ENCODE results near the gene DNAJC5. TPM values are rescaled to one million over a fixed set of nuclear protein-coding genes. Genes with fewer than 3 reads are reported as not detected.
A peak's percentile ranks its signal among the peaks of the same experiment; 100 is the strongest.
"Not testable (repeated sequence)": the region's sequence is repeated elsewhere in the genome, so short reads cannot be mapped to it uniquely, and the experiment has no call there.

DNAJC5 gene
- total RNA-seq, 2 donors from 2014 or later = 35.7 to 39.0 TPM

GRCh38 chr20:63966944-63967322, 72.0 kb downstream of the DNAJC5 start:
- Mint-ChIP-seq H3K4me3 (no peak overlapping the region), H3K27me3 (no peaks in the 10 kb centered on the region)
- no peak for DNase-seq

DNA sequence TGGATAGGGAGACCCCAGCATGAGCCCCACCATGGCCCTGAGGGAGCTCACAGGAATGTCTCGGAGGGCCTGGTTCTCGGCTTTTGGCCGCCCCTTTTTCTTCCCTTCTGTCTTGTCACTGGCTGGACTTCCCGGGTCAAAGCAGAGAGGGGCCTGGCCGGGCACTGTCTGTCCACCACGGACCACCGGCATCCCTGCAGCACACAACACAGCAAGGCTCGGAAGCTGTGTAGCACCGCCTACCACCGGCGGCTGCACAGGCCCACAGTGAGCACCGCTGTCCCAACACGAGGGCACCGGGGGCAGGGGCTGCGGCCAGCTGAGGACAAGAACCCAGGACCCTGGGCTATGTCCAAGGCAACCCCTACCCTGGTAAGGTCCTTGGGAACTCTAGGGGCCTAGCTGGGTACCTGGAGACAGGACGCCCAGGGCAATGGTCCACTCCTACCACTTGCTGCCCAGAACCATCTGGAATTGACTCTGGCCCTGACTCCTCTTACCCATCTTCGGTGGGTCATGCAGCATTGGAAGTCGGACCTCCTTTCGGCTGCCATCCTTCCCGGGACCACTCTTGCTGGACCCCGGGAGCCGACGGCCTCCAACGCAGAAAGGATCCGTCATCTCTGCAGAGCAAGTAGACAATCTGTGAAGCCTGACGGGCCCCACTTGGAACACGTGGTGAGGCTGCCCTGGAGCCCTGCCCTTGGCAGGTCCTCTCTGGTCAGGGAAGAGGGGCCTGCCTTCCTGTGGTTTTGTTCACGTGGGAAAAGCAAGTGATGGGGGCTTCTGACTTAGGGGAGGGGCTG, 72.6 kb downstream of the DNAJC5 start:
- DNase-seq (no peak), ATAC-seq (no peak)
- peak overlapping the region; percentile 89 for H3K27ac Mint-ChIP-seq
- H3K4me1 Mint-ChIP-seq = peaks cover 11% of the 10 kb centered on the region
- H3K27me3 Mint-ChIP-seq = no peaks in the 10 kb centered on the region
- H3K4me3 Mint-ChIP-seq = peak overlapping the region; percentile 92
- H3K36me3 Mint-ChIP-seq (ENCODE audit: low read depth) = no peaks in the 10 kb centered on the region
- no peaks in the 10 kb centered on the region for H3K9me3 ChIP-seq (ENCODE audit: control insufficient read depth, low read length, poor library complexity, severe bottlenecking)

More at GRCh38 chr20:63966944-63967322, 72.0 kb downstream of the DNAJC5 start:
- Mint-ChIP-seq H3K4me1 (peaks cover 11% of the 10 kb centered on the region), H3K36me3 (ENCODE audit: low read depth) (no peaks in the 10 kb centered on the region), H3K27ac (no peak overlapping the region)
- H3K9me3 ChIP-seq (ENCODE audit: control insufficient read depth, low read length, poor library complexity, severe bottlenecking) = no peaks in the 10 kb centered on the region
- no peak for ATAC-seq

- ATAC-seq = no peak
- no peak for DNase-seq
- Mint-ChIP-seq H3K4me3 (peak overlapping the region; percentile 92), H3K36me3 (ENCODE audit: low read depth) (peaks cover 2% of the 10 kb centered on the region), H3K27me3 (no peaks in the 10 kb centered on the region), H3K4me1 (peaks cover 17% of the 10 kb centered on the region), H3K27ac (peak overlapping the region; percentile 89)
- no peaks in the 10 kb centered on the region for H3K9me3 ChIP-seq (ENCODE audit: control insufficient read depth, low read length, poor library complexity, severe bottlenecking)
These were observed 73.4 kb downstream of the DNAJC5 start for GRCh38 chr20:63968136-63968927.

DNA sequence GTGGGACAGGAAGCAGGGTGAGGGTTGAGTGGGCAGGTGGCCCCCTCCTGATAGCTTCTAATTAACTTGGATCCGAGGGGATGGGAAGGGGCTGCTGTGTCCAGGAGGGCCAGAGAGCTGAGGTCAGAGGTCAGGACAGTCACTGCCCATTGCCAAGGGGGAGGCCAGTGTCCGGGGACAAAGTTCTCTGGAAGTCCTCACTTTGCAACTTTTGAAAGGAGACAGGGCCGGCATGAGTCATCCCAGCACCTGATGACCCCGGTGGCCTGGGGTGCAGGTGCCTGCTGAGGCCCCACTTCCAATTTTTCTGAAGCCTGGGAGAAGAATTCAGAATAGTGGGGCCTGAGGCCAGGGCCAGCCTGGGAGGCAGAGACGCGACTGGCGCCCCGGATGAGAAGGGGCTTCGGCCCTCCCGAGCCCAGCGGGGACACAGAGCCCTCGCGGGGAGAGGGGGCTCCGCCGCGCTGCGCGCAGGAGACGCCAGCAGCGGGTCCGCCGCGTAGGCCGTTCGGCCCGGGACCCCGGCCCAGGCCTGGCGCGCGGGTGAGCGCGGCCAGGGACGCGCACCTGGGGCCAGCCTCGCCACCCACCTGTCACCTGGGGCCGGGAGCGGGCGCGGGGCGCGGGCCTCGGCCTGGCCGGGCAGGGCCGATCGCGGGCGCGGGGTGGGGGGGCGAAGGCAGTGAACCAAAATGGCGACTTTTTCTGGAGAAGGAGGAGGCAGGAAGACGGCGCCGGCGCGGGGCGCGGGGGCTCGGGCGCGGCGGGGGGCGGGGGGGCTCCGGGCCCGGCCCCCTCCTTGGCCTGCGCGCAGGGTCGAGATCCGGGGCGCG, 74.2 kb downstream of the DNAJC5 start:
- H3K4me1 Mint-ChIP-seq = peaks cover 22% of the 10 kb centered on the region
- peaks cover 4% of the 10 kb centered on the region for H3K36me3 Mint-ChIP-seq (ENCODE audit: low read depth)
- DNase-seq = peak; percentile 8 to 35 (median 33)
- peak; percentile 47 for ATAC-seq
- no peaks in the 10 kb centered on the region for H3K27me3 Mint-ChIP-seq
- H3K4me3 Mint-ChIP-seq = peak overlapping the region; percentile 92
- H3K9me3 ChIP-seq (ENCODE audit: control insufficient read depth, low read length, poor library complexity, severe bottlenecking) = no peaks in the 10 kb centered on the region
- peak overlapping the region; percentile 89 for H3K27ac Mint-ChIP-seq

DNA sequence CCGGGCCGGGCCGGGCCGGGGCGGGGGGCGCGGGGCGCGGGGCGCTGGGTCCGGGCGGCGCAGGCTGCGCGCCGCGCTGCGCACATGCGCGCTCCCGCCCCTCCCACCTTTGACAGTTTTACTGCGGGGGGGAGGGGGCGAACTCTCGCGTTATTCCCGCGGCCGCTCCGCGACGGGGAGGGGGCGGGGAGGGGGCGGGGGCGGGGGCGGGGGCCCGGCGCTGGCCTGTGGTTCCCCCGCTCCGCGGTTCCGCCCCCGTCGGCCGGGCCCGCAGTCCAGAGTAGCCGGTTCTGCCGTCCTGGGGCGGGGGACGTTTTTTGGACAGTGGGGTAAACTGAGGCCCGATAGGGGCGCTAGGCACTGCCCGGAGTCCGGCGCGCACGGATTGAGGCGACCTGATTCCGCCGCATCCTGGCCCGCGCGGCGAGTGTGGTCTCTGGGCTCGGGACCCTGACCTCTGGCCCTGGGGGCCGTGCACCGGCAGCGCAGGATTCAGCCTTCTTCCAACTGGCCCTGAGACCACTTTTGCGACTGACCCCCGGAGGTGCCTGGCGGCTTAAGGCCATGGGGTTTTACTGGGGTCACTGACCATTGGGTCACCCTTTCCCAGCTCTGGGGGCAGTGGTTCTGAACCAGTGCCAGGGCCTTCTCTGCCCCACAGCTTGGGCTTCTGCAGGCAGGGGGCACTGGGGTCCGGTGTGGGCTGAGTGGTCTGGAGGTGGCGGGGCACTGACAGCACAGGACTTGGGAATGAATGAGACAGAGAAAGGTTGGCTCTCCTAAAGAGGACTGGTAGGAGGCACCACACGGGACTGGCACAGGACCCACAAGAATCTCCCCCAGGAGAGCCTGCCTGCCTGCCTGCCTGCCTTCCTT, 75.2 kb downstream of the DNAJC5 start, which contains the start of gene ZNF512B:
Gene ZNF512B, minus strand, starts transcription at position 93 of the 876 bp plus-strand sequence. CDS start 1,980 bp downstream, outside the sequence.
- H3K27ac Mint-ChIP-seq = peak within 1 kb of the TSS; percentile 89
- ATAC-seq (peak; percentile 68), DNase-seq (peak; percentile 40 to 58 (median 54))
- H3K36me3 Mint-ChIP-seq (ENCODE audit: low read depth) = peaks cover 4% of the 10 kb centered on the region
- H3K9me3 ChIP-seq (ENCODE audit: control insufficient read depth, low read length, poor library complexity, severe bottlenecking) = no peaks in the 10 kb centered on the region
- H3K4me1 Mint-ChIP-seq = peaks cover 22% of the 10 kb centered on the region
- H3K27me3 Mint-ChIP-seq = no peaks in the 10 kb centered on the region
- H3K4me3 Mint-ChIP-seq = peak within 1 kb of the TSS; percentile 92

DNA sequence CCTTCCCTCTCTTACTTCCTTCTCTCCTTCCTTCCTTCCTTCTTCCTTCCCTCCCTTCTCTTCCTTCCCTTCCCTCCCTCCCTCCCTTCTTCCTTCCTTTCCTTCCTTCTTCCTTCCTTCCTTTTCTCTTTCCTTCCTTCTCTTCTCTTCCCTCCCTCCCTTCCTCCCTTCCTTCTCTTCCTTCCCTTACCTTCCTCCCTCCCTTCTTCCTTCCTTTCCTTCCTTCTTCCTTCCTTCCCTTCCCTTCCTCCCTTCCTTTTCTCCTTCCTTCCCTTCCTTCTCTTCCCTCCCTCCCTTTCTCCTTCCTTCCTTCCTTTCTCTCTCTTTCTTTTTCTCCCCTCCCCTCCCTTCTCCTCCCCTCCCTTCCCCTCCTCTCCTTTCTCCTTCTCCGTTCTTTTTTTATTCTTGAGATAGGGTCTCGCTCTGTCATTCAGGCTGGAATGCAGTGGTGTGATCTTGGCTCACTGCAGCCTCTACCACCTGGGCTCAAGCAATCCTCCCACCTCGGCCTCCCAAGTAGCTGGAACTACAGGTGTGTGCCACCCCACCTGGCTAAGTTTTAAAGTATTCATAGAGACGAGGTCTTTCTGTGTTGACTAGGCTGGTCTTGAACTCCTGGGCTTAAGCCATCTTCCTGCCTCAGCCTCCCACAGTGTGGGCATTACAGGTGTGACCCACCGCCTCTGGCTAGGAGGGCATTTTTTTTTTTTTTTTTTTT, 75.9 kb downstream of the DNAJC5 start:
- H3K4me3 Mint-ChIP-seq = peak overlapping the region; percentile 75
- H3K9me3 ChIP-seq (ENCODE audit: control insufficient read depth, low read length, poor library complexity, severe bottlenecking) = no peaks in the 10 kb centered on the region
- peaks cover 4% of the 10 kb centered on the region for H3K36me3 Mint-ChIP-seq (ENCODE audit: low read depth)
- no peaks in the 10 kb centered on the region for H3K27me3 Mint-ChIP-seq
- H3K27ac Mint-ChIP-seq = peak overlapping the region; percentile 24
- peaks cover 23% of the 10 kb centered on the region for H3K4me1 Mint-ChIP-seq
- DNase-seq (no peak), ATAC-seq (no peak)

- not testable (repeated sequence) for H3K4me3 Mint-ChIP-seq, H3K27ac Mint-ChIP-seq
These were observed 77.0 kb downstream of the DNAJC5 start for GRCh38 chr20:63971960-63972311.

DNA sequence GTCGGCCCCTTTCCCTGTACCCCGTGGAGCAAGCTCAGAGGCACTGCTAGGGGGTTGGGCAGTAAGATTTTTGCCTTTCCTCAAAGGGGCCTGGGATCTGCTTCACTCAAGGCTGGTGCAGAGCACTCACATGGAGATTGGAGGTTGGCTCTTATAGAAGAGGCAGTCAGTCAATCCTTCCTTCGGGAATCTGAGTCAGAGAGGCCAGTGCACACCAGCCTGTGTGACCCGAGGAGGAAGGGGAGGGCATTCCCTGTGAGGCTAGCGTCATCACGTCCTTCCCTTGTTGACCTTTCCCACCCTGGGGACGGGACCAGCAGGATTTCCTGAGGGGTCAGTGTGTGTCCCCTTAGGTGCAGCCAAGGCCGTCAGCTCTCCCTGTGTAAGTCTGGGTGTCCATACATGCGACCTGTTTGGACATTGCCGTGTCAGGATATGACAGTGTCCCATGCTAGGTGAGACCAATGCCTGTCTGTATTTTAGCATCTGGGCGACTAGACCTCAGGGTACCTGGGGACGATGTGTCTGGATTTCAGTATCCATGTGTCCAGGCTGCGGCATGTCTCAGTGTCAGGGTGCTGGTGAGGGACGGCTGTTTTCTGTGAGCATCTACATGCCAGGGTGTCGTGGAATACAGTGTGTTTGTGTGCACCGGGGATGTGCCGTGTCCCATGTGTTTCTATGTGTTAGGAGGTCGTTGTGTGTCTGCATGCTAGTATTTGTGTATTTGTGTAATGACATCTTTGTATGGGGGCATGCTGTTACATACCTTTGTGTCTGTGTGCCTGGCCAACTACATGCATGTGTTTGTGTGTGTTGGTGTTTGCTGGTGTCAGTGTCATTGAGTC, 77.6 kb downstream of the DNAJC5 start:
- no peak overlapping the region for H3K4me3 Mint-ChIP-seq
- no peaks in the 10 kb centered on the region for H3K9me3 ChIP-seq (ENCODE audit: control insufficient read depth, low read length, poor library complexity, severe bottlenecking)
- DNase-seq (no peak), ATAC-seq (no peak)
- no peaks in the 10 kb centered on the region for H3K27me3 Mint-ChIP-seq
- peaks cover 9% of the 10 kb centered on the region for H3K36me3 Mint-ChIP-seq (ENCODE audit: low read depth)
- H3K4me1 Mint-ChIP-seq = peaks cover 35% of the 10 kb centered on the region
- H3K27ac Mint-ChIP-seq = peak overlapping the region; percentile 39

More at GRCh38 chr20:63971960-63972311, 77.0 kb downstream of the DNAJC5 start:
- DNase-seq; H3K27me3 Mint-ChIP-seq; ATAC-seq; H3K9me3 ChIP-seq (ENCODE audit: control insufficient read depth, low read length, poor library complexity, severe bottlenecking); H3K36me3 Mint-ChIP-seq (ENCODE audit: low read depth): not testable (repeated sequence)
- H3K4me1 Mint-ChIP-seq = peaks cover 32% of the 10 kb centered on the region

GRCh38 chr20:63973160-63973479, 78.2 kb downstream of the DNAJC5 start:
- H3K4me1 Mint-ChIP-seq = peaks cover 40% of the 10 kb centered on the region
- peak overlapping the region; percentile 31 for H3K4me3 Mint-ChIP-seq
- H3K27me3 Mint-ChIP-seq = no peaks in the 10 kb centered on the region
- no peaks in the 10 kb centered on the region for H3K9me3 ChIP-seq (ENCODE audit: control insufficient read depth, low read length, poor library complexity, severe bottlenecking)
- peaks cover 9% of the 10 kb centered on the region for H3K36me3 Mint-ChIP-seq (ENCODE audit: low read depth)
- no peak for ATAC-seq
- H3K27ac Mint-ChIP-seq = peak overlapping the region; percentile 39
- DNase-seq = no peak

DNA sequence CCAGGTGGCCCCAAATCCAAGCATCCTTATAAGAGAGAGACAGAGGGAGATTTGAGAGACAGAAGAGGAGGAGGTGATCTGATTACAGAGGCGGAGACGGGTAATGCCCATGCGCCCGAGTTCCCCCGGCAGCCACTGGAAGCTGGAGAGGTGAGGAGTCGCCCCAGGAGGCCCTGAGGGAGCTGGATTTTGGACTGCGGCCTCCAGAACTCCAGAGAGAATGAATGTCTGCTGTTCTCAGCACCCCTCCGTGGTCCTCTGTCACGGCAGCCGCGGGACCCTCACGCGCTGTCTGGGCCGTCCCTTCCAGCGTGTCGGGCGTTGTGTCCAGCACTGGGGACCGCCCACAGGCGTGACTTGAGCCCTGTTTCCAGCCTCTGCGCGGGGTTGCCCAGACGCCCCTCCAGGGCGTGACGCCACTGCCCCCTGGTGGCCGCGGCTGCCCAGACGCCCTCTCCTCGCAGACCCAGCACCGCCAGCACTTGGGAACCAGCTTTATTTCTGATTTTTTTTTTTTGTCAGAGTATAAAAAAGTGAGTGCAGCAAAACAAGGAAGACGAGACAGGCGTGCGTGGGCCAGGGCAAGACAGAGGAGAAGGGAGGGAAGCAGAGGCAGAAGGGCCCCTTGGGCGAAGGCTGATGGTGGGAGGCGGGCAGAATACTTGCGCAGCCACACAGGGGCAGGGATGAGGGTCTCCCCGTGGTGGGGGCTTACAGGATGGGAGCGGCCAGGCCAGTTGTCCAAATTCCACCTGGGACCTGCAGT, 78.9 kb downstream of the DNAJC5 start:
- Mint-ChIP-seq H3K4me3 (peak overlapping the region; percentile 31), H3K4me1 (peaks cover 40% of the 10 kb centered on the region), H3K36me3 (ENCODE audit: low read depth) (peaks cover 9% of the 10 kb centered on the region), H3K27ac (peak overlapping the region; percentile 39), H3K27me3 (no peaks in the 10 kb centered on the region)
- peak; percentile 67 to 83 (median 81) for DNase-seq
- H3K9me3 ChIP-seq (ENCODE audit: control insufficient read depth, low read length, poor library complexity, severe bottlenecking) = no peaks in the 10 kb centered on the region
- ATAC-seq = peak; percentile 68
